Measurements from ENCODE around the gene GAS2L3.
"Not testable (repeated sequence)": the region's sequence is repeated elsewhere in the genome, so short reads cannot be mapped to it uniquely, and the experiment has no call there.

The GAS2L3 gene

GRCh38 chr12:100576331-100577036 lies 3.0 kb downstream of the GAS2L3 start:
- no peak for DNase-seq

GRCh38 chr12:100578923-100579322 lies 5.4 kb downstream of the GAS2L3 start:
- no peak for DNase-seq

- DNase-seq: no peak
These were observed 6.4 kb downstream of the GAS2L3 start for GRCh38 chr12:100579844-100580243.

- no peak for DNase-seq
These were observed 10.8 kb downstream of the GAS2L3 start for GRCh38 chr12:100584256-100584655.

GRCh38 chr12:100591979-100592378 lies 18.5 kb downstream of the GAS2L3 start:
- no peak for DNase-seq

- DNase-seq: no peak
These were observed 20.0 kb downstream of the GAS2L3 start for GRCh38 chr12:100593490-100593889.

- DNase-seq: no peak
These were observed 28.1 kb downstream of the GAS2L3 start for GRCh38 chr12:100601626-100602025.

GRCh38 chr12:100602997-100603396 lies 29.5 kb downstream of the GAS2L3 start:
- not testable (repeated sequence) for DNase-seq

- DNase-seq: no peak
These were observed 35.3 kb downstream of the GAS2L3 start for GRCh38 chr12:100608776-100609175.

- no peak for DNase-seq
These were observed 37.4 kb downstream of the GAS2L3 start for GRCh38 chr12:100610666-100611430.

- no peak for DNase-seq
These were observed 39.1 kb downstream of the GAS2L3 start for GRCh38 chr12:100612606-100613005.

GRCh38 chr12:100624571-100624970 lies 51.1 kb downstream of the GAS2L3 start:
- DNase-seq: no peak

GRCh38 chr12:100632445-100632892 lies 59.0 kb downstream of the GAS2L3 start:
- DNase-seq: no peak

GRCh38 chr12:100633082-100633785 lies 59.8 kb downstream of the GAS2L3 start:
- not testable (repeated sequence) for DNase-seq

- no peak for DNase-seq
These were observed 69.8 kb downstream of the GAS2L3 start for GRCh38 chr12:100643246-100643645.

GRCh38 chr12:100646896-100647295 lies 73.4 kb downstream of the GAS2L3 start:
- no peak for DNase-seq

- no peak for DNase-seq
These were observed 77.6 kb downstream of the GAS2L3 start for GRCh38 chr12:100651108-100651507.

- no peak for DNase-seq
These were observed 78.2 kb downstream of the GAS2L3 start for GRCh38 chr12:100651694-100652093.

- DNase-seq: no peak
These were observed 79.0 kb downstream of the GAS2L3 start for GRCh38 chr12:100652488-100652887.

- no peak for DNase-seq
These were observed 82.7 kb downstream of the GAS2L3 start for GRCh38 chr12:100656141-100656540.

GRCh38 chr12:100656856-100657255 lies 83.4 kb downstream of the GAS2L3 start:
- DNase-seq: peak; percentile 69

GRCh38 chr12:100661300-100661951 lies 87.9 kb downstream of the GAS2L3 start:
- no peak for DNase-seq

GRCh38 chr12:100666588-100666987 lies 93.1 kb downstream of the GAS2L3 start:
- DNase-seq: no peak
